ENCODE measurements around the gene NSF. TPM values are rescaled to one million over a fixed set of nuclear protein-coding genes. Genes with fewer than 3 reads are reported as not detected.
"Not testable (repeated sequence)": the region's sequence is repeated elsewhere in the genome, so short reads cannot be mapped to it uniquely, and the experiment has no call there.

NSF gene
- polyA plus RNA-seq, 12 donors, result 16.9 to 27.1 (median 23.4) TPM; not detected in 1

GRCh38 chr17:46696522-46696921 is 106.1 kb downstream of the NSF start:
- not testable (repeated sequence) for DNase-seq

- DNase-seq, result not testable (repeated sequence)
Observed at GRCh38 chr17:46699014-46699413, 108.5 kb downstream of the NSF start.

GRCh38 chr17:46717999-46718398 is 127.5 kb downstream of the NSF start:
- DNase-seq, result no peak

GRCh38 chr17:46719891-46720290 is 129.4 kb downstream of the NSF start:
- no peak for DNase-seq

- DNase-seq, result no peak
Observed at GRCh38 chr17:46720408-46720807, 129.9 kb downstream of the NSF start.

- no peak for DNase-seq
Observed at GRCh38 chr17:46722662-46723285, 132.3 kb downstream of the NSF start.

- DNase-seq, result no peak
Observed at GRCh38 chr17:46726206-46726605, 135.7 kb downstream of the NSF start.

- no peak for DNase-seq
Observed at GRCh38 chr17:46727572-46728348, 137.3 kb downstream of the NSF start.

- no peak for DNase-seq
Observed at GRCh38 chr17:46730026-46730425, 139.6 kb downstream of the NSF start.

GRCh38 chr17:46730679-46731078 is 140.2 kb downstream of the NSF start:
- no peak for DNase-seq

GRCh38 chr17:46732160-46732559 is 141.7 kb downstream of the NSF start:
- DNase-seq, result no peak

GRCh38 chr17:46732754-46733398 is 142.4 kb downstream of the NSF start:
- no peak for DNase-seq

GRCh38 chr17:46733837-46734475 is 143.5 kb downstream of the NSF start:
- no peak for DNase-seq

- no peak for DNase-seq
Observed at GRCh38 chr17:46736100-46736499, 145.6 kb downstream of the NSF start.

- no peak for DNase-seq
Observed at GRCh38 chr17:46737326-46737725, 146.9 kb downstream of the NSF start.

- no peak for DNase-seq
Observed at GRCh38 chr17:46738544-46738943, 148.1 kb downstream of the NSF start.

GRCh38 chr17:46739982-46740381 is 149.5 kb downstream of the NSF start:
- DNase-seq, result no peak

- no peak for DNase-seq
Observed at GRCh38 chr17:46741122-46741730, 150.8 kb downstream of the NSF start.

- no peak for DNase-seq
Observed at GRCh38 chr17:46742565-46743270, 152.2 kb downstream of the NSF start.

GRCh38 chr17:46744441-46744840 is 154.0 kb downstream of the NSF start:
- DNase-seq, result no peak

- DNase-seq, result no peak
Observed at GRCh38 chr17:46745376-46745775, 154.9 kb downstream of the NSF start.
